Measurements from ENCODE around the gene KRAS. TPM values are rescaled to one million over a fixed set of nuclear protein-coding genes. Genes with fewer than 3 reads are reported as not detected.

The KRAS gene
- total and polyA plus RNA-seq, 5 donors from 2014 or later = 24.0 to 46.7 (median 33.4) TPM

GRCh38 chr12:25186038-25186787 is 64.5 kb downstream of the KRAS start:
- DNase-seq = peak in 2 of 3 donors; percentile 9 to 49
- Histone ChIP-seq H3K4me3 (ENCODE audit: low read depth, low read length) (peak overlapping the region; percentile 81), H3K27ac (ENCODE audit: insufficient read depth, low read length, poor library complexity, severe bottlenecking) (no peak overlapping the region), H3K9me3 (ENCODE audit: control insufficient read depth in 2 of 2, low read length in 2 of 2) (no peaks in the 10 kb centered on the region), H3K4me1 (ENCODE audit: control insufficient read depth, insufficient read depth, low read length, poor library complexity, severe bottlenecking) (peaks cover 10% of the 10 kb centered on the region), H3K36me3 (ENCODE audit: control insufficient read depth, insufficient read depth, low read length) (no peaks in the 10 kb centered on the region), H3K27me3 (ENCODE audit: control insufficient read depth, insufficient read depth, low read length) (no peaks in the 10 kb centered on the region)
- no peaks in the 10 kb centered on the region for H3K36me3 Mint-ChIP-seq
- peak overlapping the region; percentile 36 to 90 (median 68) for H3K4me3 Mint-ChIP-seq
- H3K9me3 Mint-ChIP-seq = no peaks in the 10 kb centered on the region
- H3K4me1 Mint-ChIP-seq = peaks cover 8 to 13% (median 11%) of the 10 kb centered on the region in 4 donors
- peak overlapping the region; percentile 67 to 95 (median 91) for H3K27ac Mint-ChIP-seq
- peaks cover 17% of the 10 kb centered on the region for H3K27me3 Mint-ChIP-seq
- ATAC-seq (ENCODE audit: low read depth in 2 of 2) = peak; percentile 69 to 70

- peaks cover 26% of the 10 kb centered on the region for H3K27me3 Mint-ChIP-seq
- ATAC-seq (ENCODE audit: low read depth in 2 of 2) = no peak
These were observed 66.6 kb downstream of the KRAS start for GRCh38 chr12:25184132-25184531.

DNA sequence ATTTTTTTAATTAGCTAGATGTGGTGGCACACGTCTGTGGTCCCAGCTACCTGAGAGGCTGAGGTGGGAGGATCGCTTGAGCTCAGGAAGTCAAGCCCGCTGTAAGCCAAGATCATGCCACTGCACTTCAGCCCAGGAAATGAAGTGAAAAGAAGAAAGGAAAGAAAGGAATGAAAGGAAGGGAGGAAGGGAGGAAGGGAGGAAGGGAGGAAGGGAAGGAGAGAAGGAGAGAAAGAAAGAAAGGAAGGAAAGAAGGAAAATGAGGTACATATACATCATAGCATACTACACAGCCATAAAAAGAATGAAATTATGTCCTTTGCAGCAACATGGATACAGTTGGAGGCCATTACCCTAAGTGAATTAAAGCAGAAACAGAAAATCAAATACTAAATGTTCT is 68.0 kb downstream of the KRAS start:
- Mint-ChIP-seq H3K27ac (peak overlapping the region in 1 of 3 donors; percentile 90), H3K4me3 (no peak overlapping the region), H3K9me3 (peaks cover 0 to 5% (median 0%) of the 10 kb centered on the region in 7 donors), H3K36me3 (no peaks in the 10 kb centered on the region), H3K4me1 (peaks cover 8 to 13% (median 11%) of the 10 kb centered on the region in 4 donors), H3K27me3 (peaks cover 27% of the 10 kb centered on the region)
- H3K4me3 ChIP-seq (ENCODE audit: low read depth, low read length) = no peak overlapping the region
- no peaks in the 10 kb centered on the region for H3K36me3 ChIP-seq (ENCODE audit: control insufficient read depth, insufficient read depth, low read length)
- DNase-seq (no peak), ATAC-seq (ENCODE audit: low read depth in 2 of 2) (no peak)
- H3K27me3 ChIP-seq (ENCODE audit: control insufficient read depth, insufficient read depth, low read length) = peaks cover 4% of the 10 kb centered on the region
- H3K27ac ChIP-seq (ENCODE audit: insufficient read depth, low read length, poor library complexity, severe bottlenecking) = no peak overlapping the region
- peaks cover 10% of the 10 kb centered on the region for H3K4me1 ChIP-seq (ENCODE audit: control insufficient read depth, insufficient read depth, low read length, poor library complexity, severe bottlenecking)
- H3K9me3 ChIP-seq (ENCODE audit: control insufficient read depth in 2 of 2, low read length in 2 of 2) = no peaks in the 10 kb centered on the region

More at GRCh38 chr12:25184132-25184531, 66.6 kb downstream of the KRAS start:
- Mint-ChIP-seq H3K9me3 (peaks cover 0 to 5% (median 0%) of the 10 kb centered on the region in 7 donors), H3K27ac (no peak overlapping the region), H3K36me3 (no peaks in the 10 kb centered on the region), H3K4me3 (no peak overlapping the region), H3K4me1 (peaks cover 8 to 13% (median 11%) of the 10 kb centered on the region in 4 donors)
- DNase-seq = no peak
- Histone ChIP-seq H3K27me3 (ENCODE audit: control insufficient read depth, insufficient read depth, low read length) (peaks cover 2% of the 10 kb centered on the region), H3K27ac (ENCODE audit: insufficient read depth, low read length, poor library complexity, severe bottlenecking) (no peak overlapping the region), H3K4me3 (ENCODE audit: low read depth, low read length) (no peak overlapping the region), H3K9me3 (ENCODE audit: control insufficient read depth in 2 of 2, low read length in 2 of 2) (no peaks in the 10 kb centered on the region), H3K36me3 (ENCODE audit: control insufficient read depth, insufficient read depth, low read length) (no peaks in the 10 kb centered on the region), H3K4me1 (ENCODE audit: control insufficient read depth, insufficient read depth, low read length, poor library complexity, severe bottlenecking) (peaks cover 10% of the 10 kb centered on the region)

DNA sequence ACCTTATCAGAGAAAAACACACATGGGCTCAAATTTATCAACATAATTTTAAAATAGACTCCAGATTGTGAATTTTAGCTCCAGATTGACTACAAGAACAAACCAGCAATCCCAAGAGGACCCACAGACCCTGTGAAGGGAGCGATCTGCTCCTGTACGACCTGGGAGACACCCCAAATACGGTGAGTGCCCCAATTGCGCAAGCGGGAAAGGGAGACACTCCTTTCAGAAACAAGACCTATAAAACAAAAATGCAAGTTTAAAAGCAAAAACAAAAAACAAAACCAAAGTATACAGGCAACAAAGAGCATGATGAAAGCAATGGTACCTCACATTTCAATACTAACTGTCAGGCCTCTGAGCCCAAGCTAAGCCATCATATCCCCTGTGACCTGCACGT is 87.9 kb downstream of the KRAS start:
- no peak overlapping the region for H3K4me3 ChIP-seq (ENCODE audit: low read depth, low read length)
- no peak overlapping the region for H3K27ac ChIP-seq (ENCODE audit: insufficient read depth, low read length, poor library complexity, severe bottlenecking)
- DNase-seq (no peak), ATAC-seq (ENCODE audit: low read depth in 2 of 2) (no peak)
- H3K27ac Mint-ChIP-seq = no peak overlapping the region
- no peaks in the 10 kb centered on the region for H3K4me1 ChIP-seq (ENCODE audit: control insufficient read depth, insufficient read depth, low read length, poor library complexity, severe bottlenecking)
- H3K36me3 Mint-ChIP-seq = no peaks in the 10 kb centered on the region
- H3K9me3 Mint-ChIP-seq = no peaks in the 10 kb centered on the region
- no peaks in the 10 kb centered on the region for H3K4me1 Mint-ChIP-seq
- peaks cover 10% of the 10 kb centered on the region for H3K27me3 Mint-ChIP-seq
- no peak overlapping the region for H3K4me3 Mint-ChIP-seq
- no peaks in the 10 kb centered on the region for H3K27me3 ChIP-seq (ENCODE audit: control insufficient read depth, insufficient read depth, low read length)
- no peaks in the 10 kb centered on the region for H3K36me3 ChIP-seq (ENCODE audit: control insufficient read depth, insufficient read depth, low read length)
- H3K9me3 ChIP-seq (ENCODE audit: control insufficient read depth in 2 of 2, low read length in 2 of 2) = no peaks in the 10 kb centered on the region

GRCh38 chr12:25156061-25156460 is 94.7 kb downstream of the KRAS start:
- Histone ChIP-seq H3K4me1 (ENCODE audit: control insufficient read depth, insufficient read depth, low read length, poor library complexity, severe bottlenecking) (no peaks in the 10 kb centered on the region), H3K4me3 (ENCODE audit: low read depth, low read length) (no peak overlapping the region), H3K36me3 (ENCODE audit: control insufficient read depth, insufficient read depth, low read length) (no peaks in the 10 kb centered on the region), H3K27me3 (ENCODE audit: control insufficient read depth, insufficient read depth, low read length) (no peaks in the 10 kb centered on the region), H3K9me3 (ENCODE audit: control insufficient read depth in 2 of 2, low read length in 2 of 2) (no peaks in the 10 kb centered on the region), H3K27ac (ENCODE audit: insufficient read depth, low read length, poor library complexity, severe bottlenecking) (no peak overlapping the region)
- peaks cover 4 to 8% (median 7%) of the 10 kb centered on the region in 4 donors for H3K4me1 Mint-ChIP-seq
- no peaks in the 10 kb centered on the region for H3K9me3 Mint-ChIP-seq
- no peak for ATAC-seq (ENCODE audit: low read depth in 2 of 2)
- no peak overlapping the region for H3K4me3 Mint-ChIP-seq
- no peak overlapping the region for H3K27ac Mint-ChIP-seq
- H3K36me3 Mint-ChIP-seq = no peaks in the 10 kb centered on the region
- peaks cover 15% of the 10 kb centered on the region for H3K27me3 Mint-ChIP-seq
- no peak for DNase-seq

DNA sequence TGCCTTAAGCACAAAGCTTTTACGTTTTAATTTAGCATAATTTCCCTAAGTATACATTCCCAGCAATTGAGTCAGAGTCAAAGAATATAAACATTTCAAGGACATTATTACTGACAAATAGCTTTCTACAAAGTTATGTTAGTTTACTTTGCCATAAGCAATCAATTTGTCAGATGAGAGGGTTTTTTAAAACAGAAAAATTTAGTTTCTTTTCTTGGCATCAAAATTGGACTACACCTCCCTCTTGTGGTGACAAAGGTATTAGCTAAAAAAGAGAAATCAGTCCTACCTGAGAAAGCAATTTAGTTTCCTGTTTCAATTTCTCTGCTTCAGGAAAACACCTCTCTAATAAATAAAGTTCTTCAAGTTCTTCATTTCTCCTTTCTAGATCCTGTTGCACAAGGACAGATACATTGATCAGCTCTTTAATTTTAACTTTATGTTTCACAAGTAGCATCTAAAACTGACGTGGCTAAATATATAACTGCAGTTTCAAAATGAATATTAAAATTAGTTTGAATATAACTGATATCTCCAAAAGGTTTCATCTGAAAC is 95.6 kb downstream of the KRAS start:
- Histone ChIP-seq H3K9me3 (ENCODE audit: control insufficient read depth in 2 of 2, low read length in 2 of 2) (no peaks in the 10 kb centered on the region), H3K27me3 (ENCODE audit: control insufficient read depth, insufficient read depth, low read length) (no peaks in the 10 kb centered on the region), H3K4me1 (ENCODE audit: control insufficient read depth, insufficient read depth, low read length, poor library complexity, severe bottlenecking) (no peaks in the 10 kb centered on the region), H3K27ac (ENCODE audit: insufficient read depth, low read length, poor library complexity, severe bottlenecking) (no peak overlapping the region), H3K4me3 (ENCODE audit: low read depth, low read length) (peak overlapping the region; percentile 74), H3K36me3 (ENCODE audit: control insufficient read depth, insufficient read depth, low read length) (no peaks in the 10 kb centered on the region)
- Mint-ChIP-seq H3K36me3 (no peaks in the 10 kb centered on the region), H3K27me3 (peaks cover 15% of the 10 kb centered on the region), H3K27ac (no peak overlapping the region), H3K4me3 (peak overlapping the region; percentile 20 to 70 (median 61)), H3K9me3 (no peaks in the 10 kb centered on the region), H3K4me1 (peaks cover 4 to 8% (median 7%) of the 10 kb centered on the region in 4 donors)
- peak in 2 of 3 donors; percentile 50 to 71 for DNase-seq
- peak in 1 of 2 donors; percentile 58 for ATAC-seq (ENCODE audit: low read depth in 2 of 2)
